ENCODE data around the gene MNDA. TPM values are rescaled to one million over a fixed set of nuclear protein-coding genes. Genes with fewer than 3 reads are reported as not detected.
"Not testable (repeated sequence)": the region's sequence is repeated elsewhere in the genome, so short reads cannot be mapped to it uniquely, and the experiment has no call there.

MNDA gene
- total RNA-seq, 1 experiment from 2014 or later: not detected

GRCh38 chr1:158840236-158840635, 9.1 kb downstream of the MNDA start:
- TF ChIP-seq CTCF (conservative IDR thresholded peaks at IDR 0.05; ENCODE audit: low read depth, low read length) (no peak), EZH2 (IDR thresholded peaks at IDR 0.05; ENCODE audit: borderline replicate concordance, low read depth, low read length, poor library complexity, severe bottlenecking) (no peak)
- Histone ChIP-seq H3K4me3 (ENCODE audit: low read depth, low read length, poor library complexity, severe bottlenecking) (no peak overlapping the region), H3K27me3 (replicated peaks; ENCODE audit: insufficient read depth, low read depth, low read length, poor library complexity) (peaks cover 6% of the 10 kb centered on the region), H3K9me3 (ENCODE audit: low read depth, low read length, poor library complexity, severe bottlenecking) (no peaks in the 10 kb centered on the region), H3K36me3 (ENCODE audit: insufficient read depth, low read length, poor library complexity, severe bottlenecking) (no peaks in the 10 kb centered on the region), H3K27ac (ENCODE audit: low read depth, low read length, poor library complexity, severe bottlenecking) (no peak overlapping the region), H3K4me1 (ENCODE audit: insufficient read depth, low read length, poor library complexity, severe bottlenecking) (no peaks in the 10 kb centered on the region)
- intact Hi-C loops (cut with micrococcal nuclease; ENCODE audit: unreplicated experiment): no loop called here
- BruUV-seq (replicated peaks): no TSS peak
- DNase-seq (ENCODE audit: low spot score): no peak
- ChIA-PET CTCF (no interaction called here), POLR2A (ENCODE audit: low non-redundant PET) (no interaction called here)

- TF ChIP-seq CTCF (conservative IDR thresholded peaks at IDR 0.05; ENCODE audit: low read depth, low read length): no peak
- Histone ChIP-seq H3K4me1 (ENCODE audit: insufficient read depth, low read length, poor library complexity, severe bottlenecking) (no peaks in the 10 kb centered on the region), H3K4me3 (ENCODE audit: low read depth, low read length, poor library complexity, severe bottlenecking) (no peak overlapping the region), H3K27me3 (replicated peaks; ENCODE audit: insufficient read depth, low read depth, low read length, poor library complexity) (peaks cover 11% of the 10 kb centered on the region), H3K27ac (ENCODE audit: low read depth, low read length, poor library complexity, severe bottlenecking) (no peak overlapping the region), H3K36me3 (ENCODE audit: insufficient read depth, low read length, poor library complexity, severe bottlenecking) (no peaks in the 10 kb centered on the region), H3K9me3 (ENCODE audit: low read depth, low read length, poor library complexity, severe bottlenecking) (no peaks in the 10 kb centered on the region)
- intact Hi-C loops (cut with micrococcal nuclease; ENCODE audit: unreplicated experiment): no loop called here
- ChIA-PET CTCF (no interaction called here), POLR2A (ENCODE audit: low non-redundant PET) (no interaction called here)
- BruUV-seq (replicated peaks): no TSS peak
- no peak for DNase-seq (ENCODE audit: low spot score)
These were observed 33.4 kb downstream of the MNDA start for GRCh38 chr1:158864595-158864994.

- intact Hi-C loops (cut with micrococcal nuclease; ENCODE audit: unreplicated experiment); DNase-seq (ENCODE audit: low spot score); H3K36me3 ChIP-seq (ENCODE audit: insufficient read depth, low read length, poor library complexity, severe bottlenecking); H3K9me3 ChIP-seq (ENCODE audit: low read depth, low read length, poor library complexity, severe bottlenecking); POLR2A ChIA-PET (ENCODE audit: low non-redundant PET); H3K27me3 ChIP-seq (replicated peaks; ENCODE audit: insufficient read depth, low read depth, low read length, poor library complexity); CTCF ChIA-PET; BruUV-seq (replicated peaks); H3K27ac ChIP-seq (ENCODE audit: low read depth, low read length, poor library complexity, severe bottlenecking); H3K4me1 ChIP-seq (ENCODE audit: insufficient read depth, low read length, poor library complexity, severe bottlenecking); H3K4me3 ChIP-seq (ENCODE audit: low read depth, low read length, poor library complexity, severe bottlenecking): not testable (repeated sequence)
These were observed 39.3 kb downstream of the MNDA start for GRCh38 chr1:158870438-158870837.

- TF ChIP-seq CTCF (conservative IDR thresholded peaks at IDR 0.05; ENCODE audit: low read depth, low read length): no peak
- no peak for TF ChIP-seq EZH2 (IDR thresholded peaks at IDR 0.05; ENCODE audit: borderline replicate concordance, low read depth, low read length, poor library complexity, severe bottlenecking)
- Histone ChIP-seq H3K27ac (ENCODE audit: low read depth, low read length, poor library complexity, severe bottlenecking) (no peak overlapping the region), H3K9me3 (ENCODE audit: low read depth, low read length, poor library complexity, severe bottlenecking) (no peaks in the 10 kb centered on the region), H3K36me3 (ENCODE audit: insufficient read depth, low read length, poor library complexity, severe bottlenecking) (no peaks in the 10 kb centered on the region), H3K27me3 (replicated peaks; ENCODE audit: insufficient read depth, low read depth, low read length, poor library complexity) (peaks cover 5% of the 10 kb centered on the region), H3K4me3 (ENCODE audit: low read depth, low read length, poor library complexity, severe bottlenecking) (no peak overlapping the region), H3K4me1 (ENCODE audit: insufficient read depth, low read length, poor library complexity, severe bottlenecking) (no peaks in the 10 kb centered on the region)
- BruUV-seq (replicated peaks): no TSS peak
- ChIA-PET POLR2A (ENCODE audit: low non-redundant PET) (no interaction called here), CTCF (no interaction called here)
- DNase-seq (ENCODE audit: low spot score): no peak
- intact Hi-C loops (cut with micrococcal nuclease; ENCODE audit: unreplicated experiment): no loop called here
These were observed 42.0 kb downstream of the MNDA start for GRCh38 chr1:158873141-158873540.

All from A673 (cell line).